ENCODE data around the gene METTL27. TPM values are rescaled to one million over a fixed set of nuclear protein-coding genes. Genes with fewer than 3 reads are reported as not detected.

The METTL27 gene
- total and polyA plus RNA-seq, 8 donors: 0.80 to 4.8 (median 2.0) TPM; not detected in 4

DNA sequence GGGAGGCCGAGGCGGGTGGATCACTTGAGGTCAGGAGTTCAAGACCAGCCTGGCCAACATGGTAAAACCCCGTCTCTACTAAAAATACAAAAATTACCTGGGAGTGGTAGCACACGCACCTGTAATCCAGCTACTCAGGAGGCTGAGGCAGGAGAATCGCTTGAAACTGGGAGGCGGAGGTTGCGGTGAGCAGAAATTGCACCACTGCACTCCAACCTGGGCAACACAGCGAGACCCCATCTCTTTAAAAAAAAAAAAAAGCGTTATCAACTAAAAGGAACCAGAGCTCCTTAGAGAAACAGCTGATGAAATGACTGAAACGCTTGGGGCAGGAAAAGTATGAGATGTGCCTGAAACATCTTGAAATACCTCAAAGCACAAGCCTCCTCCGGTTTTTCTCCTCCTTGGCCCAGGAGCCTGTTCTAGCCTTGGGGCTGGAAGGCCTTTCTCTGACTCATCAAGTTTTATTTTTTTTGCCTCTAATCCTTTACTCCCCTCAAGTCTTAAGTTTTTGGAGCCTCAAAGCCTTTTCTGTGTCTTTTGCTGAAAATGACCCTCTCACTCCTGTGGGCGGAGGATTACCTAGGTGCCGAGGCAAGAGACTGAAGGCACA lies 2.6 kb upstream of the METTL27 start:
- TF ChIP-seq POLR2AphosphoS5 (IDR thresholded peaks at IDR 0.05) (no peak), EP300 (IDR thresholded peaks at IDR 0.05) (no peak)
- TF ChIP-seq, protein P1, sequence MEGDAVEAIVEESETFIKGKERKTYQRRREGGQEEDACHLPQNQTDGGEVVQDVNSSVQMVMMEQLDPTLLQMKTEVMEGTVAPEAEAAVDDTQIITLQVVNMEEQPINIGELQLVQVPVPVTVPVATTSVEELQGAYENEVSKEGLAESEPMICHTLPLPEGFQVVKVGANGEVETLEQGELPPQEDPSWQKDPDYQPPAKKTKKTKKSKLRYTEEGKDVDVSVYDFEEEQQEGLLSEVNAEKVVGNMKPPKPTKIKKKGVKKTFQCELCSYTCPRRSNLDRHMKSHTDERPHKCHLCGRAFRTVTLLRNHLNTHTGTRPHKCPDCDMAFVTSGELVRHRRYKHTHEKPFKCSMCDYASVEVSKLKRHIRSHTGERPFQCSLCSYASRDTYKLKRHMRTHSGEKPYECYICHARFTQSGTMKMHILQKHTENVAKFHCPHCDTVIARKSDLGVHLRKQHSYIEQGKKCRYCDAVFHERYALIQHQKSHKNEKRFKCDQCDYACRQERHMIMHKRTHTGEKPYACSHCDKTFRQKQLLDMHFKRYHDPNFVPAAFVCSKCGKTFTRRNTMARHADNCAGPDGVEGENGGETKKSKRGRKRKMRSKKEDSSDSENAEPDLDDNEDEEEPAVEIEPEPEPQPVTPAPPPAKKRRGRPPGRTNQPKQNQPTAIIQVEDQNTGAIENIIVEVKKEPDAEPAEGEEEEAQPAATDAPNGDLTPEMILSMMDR (IDR thresholded peaks at IDR 0.05): no peak
- intact Hi-C loops (cut with DNase I; ENCODE audit: low total_unique reads): no loop called here
- DNase-seq: no peak
- WGBS, 5 donors: 80 to 84% (median 81%) methylated on average over 13 of the region's 13 CpGs
- no peak overlapping the region for H3K4me3 ChIP-seq
- H3K36me3 ChIP-seq: no peaks in the 10 kb centered on the region
- H3K9me3 ChIP-seq: no peaks in the 10 kb centered on the region
- peak overlapping the region in 1 of 5 donors; percentile 33 for H3K27ac ChIP-seq
- no peaks in the 10 kb centered on the region for H3K27me3 ChIP-seq
- peaks cover 5 to 15% (median 10%) of the 10 kb centered on the region in 4 donors for H3K4me1 ChIP-seq

GRCh38 chr7:73844131-73844547 lies 1.8 kb upstream of the METTL27 start:
- Histone ChIP-seq H3K36me3 (no peaks in the 10 kb centered on the region), H3K4me3 (no peak overlapping the region), H3K27ac (no peak overlapping the region), H3K9me3 (no peaks in the 10 kb centered on the region), H3K27me3 (no peaks in the 10 kb centered on the region), H3K4me1 (peaks cover 5 to 15% (median 10%) of the 10 kb centered on the region in 4 donors)
- intact Hi-C loops (cut with DNase I; ENCODE audit: low total_unique reads): no loop called here
- 20 to 36% (median 29%) methylated on average over 9 of the region's 9 CpGs for WGBS, 5 donors
- TF ChIP-seq POLR2A (IDR thresholded peaks at IDR 0.05): no peak
- no peak for TF ChIP-seq EP300 (IDR thresholded peaks at IDR 0.05)
- DNase-seq: no peak

DNA sequence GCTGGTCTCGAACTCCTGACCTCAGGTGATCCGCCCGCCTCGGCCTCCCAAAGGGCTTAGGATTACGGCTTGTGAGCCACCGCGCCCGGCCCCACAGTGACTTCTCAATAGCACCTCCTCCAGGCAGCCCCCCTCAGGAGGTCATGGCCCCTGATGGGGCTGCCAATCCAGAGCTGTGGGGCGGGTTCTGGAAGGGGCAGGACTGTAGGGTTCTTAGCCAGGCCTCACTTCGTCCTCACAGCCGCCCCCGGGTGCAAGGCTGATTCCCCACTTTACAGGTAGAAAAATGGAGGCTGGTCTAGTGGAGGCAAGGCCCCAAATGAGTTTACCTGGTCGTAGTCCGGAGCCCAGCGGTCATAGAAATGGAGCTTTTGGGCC lies 638 bp downstream of the METTL27 start:
- H3K27me3 ChIP-seq: peaks cover 0 to 10% (median 0%) of the 10 kb centered on the region in 3 donors
- H3K4me3 ChIP-seq: peak overlapping the region; percentile 48 to 62 (median 60)
- H3K36me3 ChIP-seq: no peaks in the 10 kb centered on the region
- WGBS, 5 donors: 48 to 67% (median 54%) methylated on average over 8 to 15 of the region's 15 CpGs
- no peak for DNase-seq
- peaks cover 5 to 15% (median 10%) of the 10 kb centered on the region in 4 donors for H3K4me1 ChIP-seq
- H3K9me3 ChIP-seq: no peaks in the 10 kb centered on the region
- intact Hi-C loops (cut with DNase I; ENCODE audit: low total_unique reads): no loop called here
- TF ChIP-seq POLR2AphosphoS5 (IDR thresholded peaks at IDR 0.05) (no peak), POLR2A (IDR thresholded peaks at IDR 0.05) (no peak), EP300 (IDR thresholded peaks at IDR 0.05) (no peak)
- TF ChIP-seq, protein P1 (IDR thresholded peaks at IDR 0.05): no peak
- H3K27ac ChIP-seq: peak overlapping the region in 4 of 5 donors; percentile 44 to 78 (median 71)

GRCh38 chr7:73840715-73841379 lies 1.5 kb downstream of the METTL27 start:
- 90 to 94% (median 93%) methylated on average over 15 to 16 of the region's 16 CpGs for WGBS, 5 donors
- intact Hi-C loops (cut with DNase I; ENCODE audit: low total_unique reads): no loop called here
- peaks cover 0 to 10% (median 0%) of the 10 kb centered on the region in 3 donors for H3K27me3 ChIP-seq
- H3K4me3 ChIP-seq: no peak overlapping the region
- no peaks in the 10 kb centered on the region for H3K36me3 ChIP-seq
- H3K27ac ChIP-seq: no peak overlapping the region
- H3K9me3 ChIP-seq: no peaks in the 10 kb centered on the region
- no peak for TF ChIP-seq POLR2AphosphoS5 (IDR thresholded peaks at IDR 0.05)
- TF ChIP-seq POLR2A (IDR thresholded peaks at IDR 0.05): no peak
- TF ChIP-seq EP300 (IDR thresholded peaks at IDR 0.05): no peak
- TF ChIP-seq, protein P1 (IDR thresholded peaks at IDR 0.05): no peak
- peaks cover 5 to 15% (median 10%) of the 10 kb centered on the region in 4 donors for H3K4me1 ChIP-seq
- DNase-seq: no peak

Measured in stomach (tissue), 9 donors.